ENCODE results near the gene GOLGA8A.

The GOLGA8A gene

GRCh38 chr15:34473840-34474239 lies 36.2 kb upstream of the GOLGA8A start:
- no peaks in the 10 kb centered on the region for H3K27me3 ChIP-seq (ENCODE audit: insufficient read depth, low read length)
- H3K4me1 ChIP-seq (ENCODE audit: insufficient read depth, low read length, severe bottlenecking), result no peaks in the 10 kb centered on the region
- H3K9me3 ChIP-seq (ENCODE audit: low read length), result no peaks in the 10 kb centered on the region
- no peak overlapping the region for H2AFZ ChIP-seq (ENCODE audit: low read length)
- H3F3A ChIP-seq (ENCODE audit: insufficient read depth, low read length), result no peaks in the 10 kb centered on the region
- no peak overlapping the region for H3K9ac ChIP-seq (ENCODE audit: low read length)
- no peaks in the 10 kb centered on the region for H3K79me2 ChIP-seq (ENCODE audit: insufficient read depth, low read length)
- H3K9me2 ChIP-seq (ENCODE audit: low read depth, low read length), result no peaks in the 10 kb centered on the region
- TF ChIP-seq, protein P1, sequence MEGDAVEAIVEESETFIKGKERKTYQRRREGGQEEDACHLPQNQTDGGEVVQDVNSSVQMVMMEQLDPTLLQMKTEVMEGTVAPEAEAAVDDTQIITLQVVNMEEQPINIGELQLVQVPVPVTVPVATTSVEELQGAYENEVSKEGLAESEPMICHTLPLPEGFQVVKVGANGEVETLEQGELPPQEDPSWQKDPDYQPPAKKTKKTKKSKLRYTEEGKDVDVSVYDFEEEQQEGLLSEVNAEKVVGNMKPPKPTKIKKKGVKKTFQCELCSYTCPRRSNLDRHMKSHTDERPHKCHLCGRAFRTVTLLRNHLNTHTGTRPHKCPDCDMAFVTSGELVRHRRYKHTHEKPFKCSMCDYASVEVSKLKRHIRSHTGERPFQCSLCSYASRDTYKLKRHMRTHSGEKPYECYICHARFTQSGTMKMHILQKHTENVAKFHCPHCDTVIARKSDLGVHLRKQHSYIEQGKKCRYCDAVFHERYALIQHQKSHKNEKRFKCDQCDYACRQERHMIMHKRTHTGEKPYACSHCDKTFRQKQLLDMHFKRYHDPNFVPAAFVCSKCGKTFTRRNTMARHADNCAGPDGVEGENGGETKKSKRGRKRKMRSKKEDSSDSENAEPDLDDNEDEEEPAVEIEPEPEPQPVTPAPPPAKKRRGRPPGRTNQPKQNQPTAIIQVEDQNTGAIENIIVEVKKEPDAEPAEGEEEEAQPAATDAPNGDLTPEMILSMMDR (IDR thresholded peaks at IDR 0.05; ENCODE audit: low read length), result no peak
- no peak for TF ChIP-seq EZH2 (IDR thresholded peaks at IDR 0.05; ENCODE audit: borderline replicate concordance, low read length)
- no peak overlapping the region for H3K4me3 ChIP-seq (ENCODE audit: low read depth, low read length, poor library complexity, severe bottlenecking)
- no peak overlapping the region for H3K27ac ChIP-seq (ENCODE audit: low read depth, low read length, poor library complexity, severe bottlenecking)
- H4K20me1 ChIP-seq (ENCODE audit: insufficient read depth, low read length), result no peaks in the 10 kb centered on the region
- H3K36me3 ChIP-seq (ENCODE audit: insufficient read depth, low read length), result no peaks in the 10 kb centered on the region
- H3K4me2 ChIP-seq (ENCODE audit: low read length), result no peak overlapping the region

DNA sequence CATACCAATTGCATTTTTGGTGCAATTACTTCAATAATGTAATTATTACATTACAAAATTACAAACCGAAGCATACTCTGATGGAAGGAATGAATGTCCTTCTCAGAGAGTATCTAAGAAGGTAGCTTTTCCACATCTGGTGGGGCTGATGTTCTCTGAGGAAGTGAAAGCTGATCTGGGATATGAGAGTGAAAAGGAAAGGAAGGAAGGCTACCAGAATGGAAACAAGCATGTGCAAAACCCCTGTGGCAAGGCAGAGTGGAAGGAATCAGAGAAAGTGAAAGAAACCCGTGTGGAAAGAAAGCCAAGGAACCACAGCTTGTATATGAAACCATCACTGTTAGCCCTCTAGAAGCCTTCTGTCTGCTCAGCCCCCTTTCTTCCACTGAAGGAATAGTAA lies 35.3 kb upstream of the GOLGA8A start:
- no peak for TF ChIP-seq EZH2 (IDR thresholded peaks at IDR 0.05; ENCODE audit: borderline replicate concordance, low read length)
- TF ChIP-seq, protein P1 (IDR thresholded peaks at IDR 0.05; ENCODE audit: low read length), result no peak
- no peaks in the 10 kb centered on the region for H3K27me3 ChIP-seq (ENCODE audit: insufficient read depth, low read length)

GRCh38 chr15:34470892-34471291 lies 33.3 kb upstream of the GOLGA8A start:
- no peaks in the 10 kb centered on the region for H3K79me2 ChIP-seq (ENCODE audit: insufficient read depth, low read length)
- H3K9me3 ChIP-seq (ENCODE audit: low read length), result no peaks in the 10 kb centered on the region
- no peak overlapping the region for H3K9ac ChIP-seq (ENCODE audit: low read length)
- no peaks in the 10 kb centered on the region for H3K27me3 ChIP-seq (ENCODE audit: insufficient read depth, low read length)
- no peak overlapping the region for H3K4me2 ChIP-seq (ENCODE audit: low read length)
- no peaks in the 10 kb centered on the region for H4K20me1 ChIP-seq (ENCODE audit: insufficient read depth, low read length)
- H3K4me1 ChIP-seq (ENCODE audit: insufficient read depth, low read length, severe bottlenecking), result no peaks in the 10 kb centered on the region
- no peaks in the 10 kb centered on the region for H3F3A ChIP-seq (ENCODE audit: insufficient read depth, low read length)
- H2AFZ ChIP-seq (ENCODE audit: low read length), result no peak overlapping the region
- H3K27ac ChIP-seq (ENCODE audit: low read depth, low read length, poor library complexity, severe bottlenecking), result no peak overlapping the region
- H3K4me3 ChIP-seq (ENCODE audit: low read depth, low read length, poor library complexity, severe bottlenecking), result no peak overlapping the region
- no peak for TF ChIP-seq EZH2 (IDR thresholded peaks at IDR 0.05; ENCODE audit: borderline replicate concordance, low read length)
- TF ChIP-seq, protein P1 (IDR thresholded peaks at IDR 0.05; ENCODE audit: low read length), result no peak
- no peaks in the 10 kb centered on the region for H3K9me2 ChIP-seq (ENCODE audit: low read depth, low read length)
- no peaks in the 10 kb centered on the region for H3K36me3 ChIP-seq (ENCODE audit: insufficient read depth, low read length)

More for the DNA sequence above, 35.3 kb upstream of the GOLGA8A start:
- H3K36me3 ChIP-seq (ENCODE audit: insufficient read depth, low read length), result no peaks in the 10 kb centered on the region
- no peak overlapping the region for H3K4me2 ChIP-seq (ENCODE audit: low read length)
- H3K9ac ChIP-seq (ENCODE audit: low read length), result no peak overlapping the region
- H3K9me2 ChIP-seq (ENCODE audit: low read depth, low read length), result no peaks in the 10 kb centered on the region
- no peaks in the 10 kb centered on the region for H3K9me3 ChIP-seq (ENCODE audit: low read length)
- no peaks in the 10 kb centered on the region for H3F3A ChIP-seq (ENCODE audit: insufficient read depth, low read length)
- H2AFZ ChIP-seq (ENCODE audit: low read length), result no peak overlapping the region
- H4K20me1 ChIP-seq (ENCODE audit: insufficient read depth, low read length), result no peaks in the 10 kb centered on the region
- H3K79me2 ChIP-seq (ENCODE audit: insufficient read depth, low read length), result no peaks in the 10 kb centered on the region
- no peaks in the 10 kb centered on the region for H3K4me1 ChIP-seq (ENCODE audit: insufficient read depth, low read length, severe bottlenecking)
- H3K27ac ChIP-seq (ENCODE audit: low read depth, low read length, poor library complexity, severe bottlenecking), result no peak overlapping the region
- no peak overlapping the region for H3K4me3 ChIP-seq (ENCODE audit: low read depth, low read length, poor library complexity, severe bottlenecking)

Measured in OCI-LY1 (cell line).